Measurements from ENCODE around the gene KPNB1. TPM values are rescaled to one million over a fixed set of nuclear protein-coding genes. Genes with fewer than 3 reads are reported as not detected.

The KPNB1 gene
- total RNA-seq, 1 donor from 2014 or later: 692 TPM

GRCh38 chr17:47624727-47625068 is 25.0 kb upstream of the KPNB1 start:
- no peak overlapping the region for H3K27ac Mint-ChIP-seq
- DNase-seq (ENCODE audit: low spot score): no peak
- H3K4me1 Mint-ChIP-seq (ENCODE audit: low read depth): peaks cover 8% of the 10 kb centered on the region
- no peaks in the 10 kb centered on the region for H3K9me3 Mint-ChIP-seq
- H3K27me3 Mint-ChIP-seq (ENCODE audit: low read depth): no peaks in the 10 kb centered on the region
- H3K4me3 Mint-ChIP-seq (ENCODE audit: low read depth): no peak overlapping the region
- peaks cover 40% of the 10 kb centered on the region for H3K36me3 Mint-ChIP-seq (ENCODE audit: low read depth)
- intact Hi-C loops (cut with micrococcal nuclease): no loop called here

GRCh38 chr17:47628014-47628566 is 21.6 kb upstream of the KPNB1 start:
- intact Hi-C loops (cut with micrococcal nuclease): no loop called here
- no peaks in the 10 kb centered on the region for H3K4me1 Mint-ChIP-seq (ENCODE audit: low read depth)
- no peak for DNase-seq (ENCODE audit: low spot score)
- no peak overlapping the region for H3K27ac Mint-ChIP-seq
- H3K4me3 Mint-ChIP-seq (ENCODE audit: low read depth): no peak overlapping the region
- H3K9me3 Mint-ChIP-seq: no peaks in the 10 kb centered on the region
- H3K36me3 Mint-ChIP-seq (ENCODE audit: low read depth): peaks cover 14% of the 10 kb centered on the region
- H3K27me3 Mint-ChIP-seq (ENCODE audit: low read depth): no peaks in the 10 kb centered on the region

GRCh38 chr17:47629826-47630225 is 19.9 kb upstream of the KPNB1 start:
- H3K27me3 Mint-ChIP-seq (ENCODE audit: low read depth): no peaks in the 10 kb centered on the region
- intact Hi-C loops (cut with micrococcal nuclease): no loop called here
- no peaks in the 10 kb centered on the region for H3K9me3 Mint-ChIP-seq
- no peak overlapping the region for H3K27ac Mint-ChIP-seq
- peaks cover 5% of the 10 kb centered on the region for H3K36me3 Mint-ChIP-seq (ENCODE audit: low read depth)
- no peaks in the 10 kb centered on the region for H3K4me1 Mint-ChIP-seq (ENCODE audit: low read depth)
- no peak for DNase-seq (ENCODE audit: low spot score)
- H3K4me3 Mint-ChIP-seq (ENCODE audit: low read depth): no peak overlapping the region

GRCh38 chr17:47630614-47631013 is 19.1 kb upstream of the KPNB1 start:
- Mint-ChIP-seq H3K27me3 (ENCODE audit: low read depth) (no peaks in the 10 kb centered on the region), H3K9me3 (no peaks in the 10 kb centered on the region), H3K4me3 (ENCODE audit: low read depth) (no peak overlapping the region), H3K36me3 (ENCODE audit: low read depth) (no peaks in the 10 kb centered on the region), H3K27ac (no peak overlapping the region), H3K4me1 (ENCODE audit: low read depth) (no peaks in the 10 kb centered on the region)
- no peak for DNase-seq (ENCODE audit: low spot score)
- intact Hi-C loops (cut with micrococcal nuclease): no loop called here

- no peak for DNase-seq (ENCODE audit: low spot score)
- Mint-ChIP-seq H3K36me3 (ENCODE audit: low read depth) (no peaks in the 10 kb centered on the region), H3K4me3 (ENCODE audit: low read depth) (no peak overlapping the region), H3K27ac (no peak overlapping the region), H3K4me1 (ENCODE audit: low read depth) (peaks cover 5% of the 10 kb centered on the region), H3K27me3 (ENCODE audit: low read depth) (no peaks in the 10 kb centered on the region), H3K9me3 (no peaks in the 10 kb centered on the region)
- intact Hi-C loops (cut with micrococcal nuclease): no loop called here
Observed at GRCh38 chr17:47632991-47633390, 16.7 kb upstream of the KPNB1 start.

GRCh38 chr17:47633996-47634395 is 15.7 kb upstream of the KPNB1 start:
- H3K9me3 Mint-ChIP-seq: no peaks in the 10 kb centered on the region
- peaks cover 5% of the 10 kb centered on the region for H3K4me1 Mint-ChIP-seq (ENCODE audit: low read depth)
- H3K27ac Mint-ChIP-seq: no peak overlapping the region
- H3K36me3 Mint-ChIP-seq (ENCODE audit: low read depth): no peaks in the 10 kb centered on the region
- H3K4me3 Mint-ChIP-seq (ENCODE audit: low read depth): no peak overlapping the region
- intact Hi-C loops (cut with micrococcal nuclease): no loop called here
- no peaks in the 10 kb centered on the region for H3K27me3 Mint-ChIP-seq (ENCODE audit: low read depth)
- DNase-seq (ENCODE audit: low spot score): no peak

- Mint-ChIP-seq H3K9me3 (no peaks in the 10 kb centered on the region), H3K4me3 (ENCODE audit: low read depth) (no peak overlapping the region), H3K27ac (no peak overlapping the region), H3K4me1 (ENCODE audit: low read depth) (peaks cover 5% of the 10 kb centered on the region), H3K36me3 (ENCODE audit: low read depth) (no peaks in the 10 kb centered on the region), H3K27me3 (ENCODE audit: low read depth) (no peaks in the 10 kb centered on the region)
- intact Hi-C loops (cut with micrococcal nuclease): no loop called here
- DNase-seq (ENCODE audit: low spot score): no peak
Observed at GRCh38 chr17:47634870-47635269, 14.8 kb upstream of the KPNB1 start.

GRCh38 chr17:47635734-47636133 is 14.0 kb upstream of the KPNB1 start:
- DNase-seq (ENCODE audit: low spot score): no peak

GRCh38 chr17:47636273-47637030 is 13.3 kb upstream of the KPNB1 start:
- no peak overlapping the region for H3K27ac Mint-ChIP-seq
- peaks cover 5% of the 10 kb centered on the region for H3K4me1 Mint-ChIP-seq (ENCODE audit: low read depth)
- no peaks in the 10 kb centered on the region for H3K36me3 Mint-ChIP-seq (ENCODE audit: low read depth)
- intact Hi-C loops (cut with micrococcal nuclease): no loop called here
- H3K27me3 Mint-ChIP-seq (ENCODE audit: low read depth): no peaks in the 10 kb centered on the region
- no peaks in the 10 kb centered on the region for H3K9me3 Mint-ChIP-seq
- H3K4me3 Mint-ChIP-seq (ENCODE audit: low read depth): no peak overlapping the region
- no peak for DNase-seq (ENCODE audit: low spot score)

More at GRCh38 chr17:47635734-47636133, 14.0 kb upstream of the KPNB1 start:
- Mint-ChIP-seq H3K4me3 (ENCODE audit: low read depth) (no peak overlapping the region), H3K36me3 (ENCODE audit: low read depth) (no peaks in the 10 kb centered on the region), H3K9me3 (no peaks in the 10 kb centered on the region), H3K27ac (no peak overlapping the region), H3K27me3 (ENCODE audit: low read depth) (no peaks in the 10 kb centered on the region), H3K4me1 (ENCODE audit: low read depth) (peaks cover 5% of the 10 kb centered on the region)
- intact Hi-C loops (cut with micrococcal nuclease): no loop called here

- H3K9me3 Mint-ChIP-seq: no peaks in the 10 kb centered on the region
- H3K27me3 Mint-ChIP-seq (ENCODE audit: low read depth): no peaks in the 10 kb centered on the region
- no peak for DNase-seq (ENCODE audit: low spot score)
- H3K36me3 Mint-ChIP-seq (ENCODE audit: low read depth): no peaks in the 10 kb centered on the region
- peaks cover 7% of the 10 kb centered on the region for H3K4me1 Mint-ChIP-seq (ENCODE audit: low read depth)
- no peak overlapping the region for H3K27ac Mint-ChIP-seq
- H3K4me3 Mint-ChIP-seq (ENCODE audit: low read depth): no peak overlapping the region
- intact Hi-C loops (cut with micrococcal nuclease): no loop called here
Observed at GRCh38 chr17:47638903-47639302, 10.8 kb upstream of the KPNB1 start.

- H3K27me3 Mint-ChIP-seq (ENCODE audit: low read depth): no peaks in the 10 kb centered on the region
- no peak overlapping the region for H3K4me3 Mint-ChIP-seq (ENCODE audit: low read depth)
- intact Hi-C loops (cut with micrococcal nuclease): no loop called here
- H3K9me3 Mint-ChIP-seq: no peaks in the 10 kb centered on the region
- no peak overlapping the region for H3K27ac Mint-ChIP-seq
- no peak for DNase-seq (ENCODE audit: low spot score)
- H3K36me3 Mint-ChIP-seq (ENCODE audit: low read depth): no peaks in the 10 kb centered on the region
- peaks cover 7% of the 10 kb centered on the region for H3K4me1 Mint-ChIP-seq (ENCODE audit: low read depth)
Observed at GRCh38 chr17:47640076-47640475, 9.6 kb upstream of the KPNB1 start.

- no peak for DNase-seq (ENCODE audit: low spot score)
- intact Hi-C loops (cut with micrococcal nuclease): no loop called here
- no peaks in the 10 kb centered on the region for H3K27me3 Mint-ChIP-seq (ENCODE audit: low read depth)
- H3K36me3 Mint-ChIP-seq (ENCODE audit: low read depth): no peaks in the 10 kb centered on the region
- H3K4me1 Mint-ChIP-seq (ENCODE audit: low read depth): peaks cover 7% of the 10 kb centered on the region
- H3K4me3 Mint-ChIP-seq (ENCODE audit: low read depth): no peak overlapping the region
- H3K9me3 Mint-ChIP-seq: no peaks in the 10 kb centered on the region
- H3K27ac Mint-ChIP-seq: no peak overlapping the region
Observed at GRCh38 chr17:47641202-47641601, 8.5 kb upstream of the KPNB1 start.

GRCh38 chr17:47643116-47643515 is 6.6 kb upstream of the KPNB1 start:
- peaks cover 9% of the 10 kb centered on the region for H3K4me1 Mint-ChIP-seq (ENCODE audit: low read depth)
- intact Hi-C loops (cut with micrococcal nuclease): no loop called here
- H3K9me3 Mint-ChIP-seq: no peaks in the 10 kb centered on the region
- H3K36me3 Mint-ChIP-seq (ENCODE audit: low read depth): peaks cover 5% of the 10 kb centered on the region
- no peak overlapping the region for H3K4me3 Mint-ChIP-seq (ENCODE audit: low read depth)
- H3K27me3 Mint-ChIP-seq (ENCODE audit: low read depth): no peaks in the 10 kb centered on the region
- no peak overlapping the region for H3K27ac Mint-ChIP-seq
- DNase-seq (ENCODE audit: low spot score): no peak

All from activated T-helper 2 cell treated with anti-CD3 and anti-CD28 coated beads, Interferon-gamma antibody, Interleukin-2, Interleukin-4, amounts not matched to agents 10 μg/mL and 5 μg/mL and 100 μg/mL, durations not matched to agents 14 hours and 24 hours and 36 hours (primary cell).